ENCODE data around the gene ATP8A2.

DNA sequence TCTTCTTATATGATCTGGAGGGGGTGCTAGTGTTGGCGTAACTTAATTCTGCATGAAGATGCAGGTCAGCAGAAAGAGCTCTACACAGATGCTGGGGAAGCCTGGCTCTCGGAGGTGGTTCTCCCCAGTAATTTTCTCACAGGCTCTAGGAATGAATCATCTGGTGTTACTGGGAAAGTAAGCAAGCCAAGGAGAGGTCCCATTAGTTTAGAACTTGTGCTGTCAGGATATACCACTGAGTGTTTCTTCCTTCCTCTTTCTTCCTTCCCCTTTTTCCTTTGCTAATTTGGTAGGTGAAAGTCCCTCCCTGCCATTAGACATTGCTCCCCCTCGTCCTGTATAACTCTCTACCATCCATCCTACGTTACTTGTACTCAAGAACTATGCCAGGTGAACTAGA, 68.3 kb downstream of the ATP8A2 start:
- TF ChIP-seq CTCF (IDR thresholded peaks at IDR 0.05; ENCODE audit: insufficient read depth, low read depth, low read length): no peak
- no peak for TF ChIP-seq EZH2 (IDR thresholded peaks at IDR 0.05; ENCODE audit: insufficient read depth, low read length)

Data from astrocyte (in vitro differentiated cells and primary cell).